HG02642 (cell line): Measurements from ENCODE around the gene VPS51.

ENCODE experiments used
- ATAC-seq: cut with Tn5 transposase; IDR thresholded peaks from one replicate; pipeline ENCODE4 v1.9.1; 2021; ENCODE audit warnings: mild to moderate bottlenecking; ENCODE audit not compliant: unreplicated experiment, poor library complexity

Gene VPS51

GRCh38 chr11:65160643-65161042 lies 64.6 kb downstream of the VPS51 start:
- ATAC-seq, result no peak
